Effector CD8-positive, alpha-beta T cell (primary cell): Measurements from ENCODE around the gene STRA6.

ENCODE experiments used
- DNase-seq: peaks from one replicate; lab custom pipeline; 2025; lab: John Stamatoyannopoulos, UW

STRA6 gene

DNA sequence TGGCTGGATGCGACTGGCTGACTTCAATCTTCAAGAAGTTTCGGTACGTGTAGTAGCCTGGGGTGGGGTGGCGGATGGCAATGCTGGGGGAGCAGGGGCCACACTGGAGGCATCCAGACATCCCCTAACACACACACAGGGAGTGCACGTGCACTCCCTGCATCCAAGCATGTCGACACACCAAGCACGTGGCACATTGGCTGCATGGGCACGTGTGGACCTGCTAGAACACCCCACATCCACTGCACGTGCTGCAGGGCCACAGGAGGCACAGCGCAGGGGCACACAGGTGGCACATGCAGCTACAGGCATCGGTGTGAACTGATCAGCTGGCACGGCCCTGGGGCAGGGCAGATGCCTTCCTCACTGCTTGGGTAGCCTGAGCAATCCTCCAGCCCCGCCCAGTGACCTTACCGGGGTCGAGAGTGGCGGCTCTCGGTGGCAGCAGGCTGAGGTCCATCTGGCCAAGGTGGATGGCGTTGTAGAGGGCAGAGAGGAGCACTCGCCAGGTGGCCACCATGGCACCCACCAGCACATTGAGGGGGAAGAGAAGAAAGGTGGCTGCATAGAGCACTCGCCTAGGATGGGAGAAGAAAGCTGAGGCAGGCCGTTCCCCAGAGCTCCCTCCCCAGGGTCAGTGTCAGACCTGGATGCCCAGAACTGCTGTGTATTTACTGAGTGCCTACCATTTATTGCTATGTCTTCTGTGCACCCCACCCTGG, 21.5 kb downstream of the STRA6 start:
- DNase-seq, result no peak

- DNase-seq, result no peak
Measured at GRCh38 chr15:74179983-74180880, 22.4 kb downstream of the STRA6 start.

GRCh38 chr15:74179101-74179841, 23.3 kb downstream of the STRA6 start:
- DNase-seq, result no peak

GRCh38 chr15:74178326-74179100, 24.1 kb downstream of the STRA6 start:
- DNase-seq, result no peak

DNA sequence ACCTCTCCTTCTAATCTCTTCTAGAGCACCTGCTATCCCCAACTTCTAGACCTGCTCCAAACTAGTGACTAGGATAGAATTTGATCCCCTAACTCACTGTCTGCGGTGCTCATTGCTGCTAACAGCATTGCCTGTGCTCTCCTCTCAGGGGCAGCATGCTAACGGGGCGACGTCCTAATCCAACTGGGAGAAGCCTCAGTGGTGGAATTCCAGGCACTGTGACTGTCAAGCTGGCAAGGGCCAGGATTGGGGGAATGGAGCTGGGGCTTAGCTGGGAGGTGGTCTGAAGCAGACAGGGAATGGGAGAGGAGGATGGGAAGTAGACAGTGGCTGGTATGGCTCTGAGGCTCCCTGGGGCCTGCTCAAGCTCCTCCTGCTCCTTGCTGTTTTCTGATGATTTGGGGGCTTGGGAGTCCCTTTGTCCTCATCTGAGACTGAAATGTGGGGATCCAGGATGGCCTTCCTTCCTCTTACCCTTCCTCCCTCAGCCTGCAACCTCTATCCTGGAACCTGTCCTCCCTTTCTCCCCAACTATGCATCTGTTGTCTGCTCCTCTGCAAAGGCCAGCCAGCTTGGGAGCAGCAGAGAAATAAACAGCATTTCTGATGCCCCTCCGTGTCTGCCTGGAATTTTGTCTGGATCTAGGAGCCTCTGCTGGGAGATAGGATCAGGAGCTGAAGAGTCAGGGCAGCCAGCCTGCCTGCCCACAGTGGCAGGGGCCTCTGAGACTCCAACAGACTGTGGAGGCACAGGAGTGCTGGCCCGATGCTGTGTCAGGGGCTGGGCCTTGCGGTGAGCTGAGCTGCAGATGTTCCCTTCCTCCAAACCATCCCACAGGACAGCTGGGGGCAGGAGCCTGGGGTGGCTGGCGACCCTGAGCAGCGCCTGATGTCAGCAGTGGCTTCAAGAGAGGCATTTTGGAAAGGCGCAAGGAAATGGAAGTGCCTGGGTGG, 26.0 kb downstream of the STRA6 start:
- DNase-seq, result no peak

GRCh38 chr15:74175271-74176191, 27.1 kb downstream of the STRA6 start:
- no peak for DNase-seq

DNA sequence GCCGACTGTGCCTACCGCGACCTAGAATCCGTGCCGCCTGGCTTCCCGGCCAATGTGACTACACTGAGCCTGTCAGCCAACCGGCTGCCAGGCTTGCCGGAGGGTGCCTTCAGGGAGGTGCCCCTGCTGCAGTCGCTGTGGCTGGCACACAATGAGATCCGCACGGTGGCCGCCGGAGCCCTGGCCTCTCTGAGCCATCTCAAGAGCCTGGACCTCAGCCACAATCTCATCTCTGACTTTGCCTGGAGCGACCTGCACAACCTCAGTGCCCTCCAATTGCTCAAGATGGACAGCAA, 27.7 kb downstream of the STRA6 start:
- DNase-seq, result no peak

- DNase-seq, result no peak
Measured at GRCh38 chr15:74174219-74174957, 28.2 kb downstream of the STRA6 start.

DNA sequence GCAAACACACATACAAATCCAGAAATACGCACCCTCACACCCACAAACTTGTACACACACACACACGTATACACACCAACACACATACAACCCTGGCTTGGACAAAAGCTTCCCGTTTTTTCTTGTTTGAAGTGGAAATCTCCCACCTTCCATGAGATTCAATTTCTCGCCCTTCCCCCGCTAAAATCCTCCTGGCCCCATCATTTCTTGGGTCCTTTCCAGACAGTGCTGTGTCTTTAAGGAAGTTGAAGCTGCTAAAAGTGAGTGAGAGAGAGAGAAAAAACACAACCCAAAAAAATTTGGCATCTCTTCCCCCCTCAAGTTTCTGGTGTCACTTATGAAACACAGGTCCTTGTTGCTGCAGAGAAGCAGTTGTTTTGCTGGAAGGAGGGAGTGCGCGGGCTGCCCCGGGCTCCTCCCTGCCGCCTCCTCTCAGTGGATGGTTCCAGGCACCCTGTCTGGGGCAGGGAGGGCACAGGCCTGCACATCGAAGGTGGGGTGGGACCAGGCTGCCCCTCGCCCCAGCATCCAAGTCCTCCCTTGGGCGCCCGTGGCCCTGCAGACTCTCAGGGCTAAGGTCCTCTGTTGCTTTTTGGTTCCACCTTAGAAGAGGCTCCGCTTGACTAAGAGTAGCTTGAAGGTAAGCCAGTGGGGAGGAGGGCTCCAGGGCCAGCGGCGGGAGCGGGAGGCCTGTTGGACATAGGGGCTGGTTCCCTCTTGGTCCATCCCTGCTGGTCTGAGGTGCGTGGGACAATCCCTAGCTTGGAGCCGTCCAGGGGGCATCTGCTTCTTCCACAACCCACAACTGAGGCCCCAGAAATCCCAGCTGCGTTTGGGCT, 29.0 kb downstream of the STRA6 start, which contains the start of gene ISLR:
TSS of gene ISLR (plus strand) at position 331 of the 839 bp plus-strand sequence. CDS start 1,149 bp downstream, outside the sequence.
- no peak for DNase-seq

- DNase-seq, result no peak
Measured at GRCh38 chr15:74172701-74173379, 29.7 kb downstream of the STRA6 start.

DNA sequence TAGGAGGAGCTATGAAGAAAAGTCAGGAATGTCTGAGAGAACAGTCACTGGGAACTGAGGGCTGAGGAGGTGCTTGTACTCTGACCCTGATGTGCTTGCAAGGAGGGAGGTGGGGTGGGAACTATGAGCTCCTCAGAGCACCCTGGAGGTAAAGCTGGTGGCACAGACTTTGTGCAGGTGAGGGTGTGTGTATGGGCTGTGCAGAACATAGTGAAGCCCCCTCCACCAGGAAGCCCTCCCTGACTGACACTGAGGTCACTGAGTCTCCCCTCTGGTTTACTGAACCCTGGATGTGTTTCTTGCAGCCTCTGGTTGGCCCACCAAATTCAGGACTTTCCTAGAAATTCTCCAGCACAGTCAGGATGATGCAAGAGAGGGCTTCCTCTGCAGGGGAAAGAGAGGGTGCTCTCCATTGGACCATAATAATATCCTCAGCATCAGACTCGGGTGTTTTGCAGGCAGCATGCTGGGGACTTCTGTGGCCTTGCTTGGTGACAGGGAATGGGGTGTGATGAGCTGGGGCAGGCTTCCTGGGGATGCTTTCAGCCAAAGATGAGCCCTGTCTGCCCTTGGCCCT, 30.5 kb downstream of the STRA6 start:
- no peak for DNase-seq

- DNase-seq, result no peak
Measured at GRCh38 chr15:74170875-74171578, 31.6 kb downstream of the STRA6 start.

DNA sequence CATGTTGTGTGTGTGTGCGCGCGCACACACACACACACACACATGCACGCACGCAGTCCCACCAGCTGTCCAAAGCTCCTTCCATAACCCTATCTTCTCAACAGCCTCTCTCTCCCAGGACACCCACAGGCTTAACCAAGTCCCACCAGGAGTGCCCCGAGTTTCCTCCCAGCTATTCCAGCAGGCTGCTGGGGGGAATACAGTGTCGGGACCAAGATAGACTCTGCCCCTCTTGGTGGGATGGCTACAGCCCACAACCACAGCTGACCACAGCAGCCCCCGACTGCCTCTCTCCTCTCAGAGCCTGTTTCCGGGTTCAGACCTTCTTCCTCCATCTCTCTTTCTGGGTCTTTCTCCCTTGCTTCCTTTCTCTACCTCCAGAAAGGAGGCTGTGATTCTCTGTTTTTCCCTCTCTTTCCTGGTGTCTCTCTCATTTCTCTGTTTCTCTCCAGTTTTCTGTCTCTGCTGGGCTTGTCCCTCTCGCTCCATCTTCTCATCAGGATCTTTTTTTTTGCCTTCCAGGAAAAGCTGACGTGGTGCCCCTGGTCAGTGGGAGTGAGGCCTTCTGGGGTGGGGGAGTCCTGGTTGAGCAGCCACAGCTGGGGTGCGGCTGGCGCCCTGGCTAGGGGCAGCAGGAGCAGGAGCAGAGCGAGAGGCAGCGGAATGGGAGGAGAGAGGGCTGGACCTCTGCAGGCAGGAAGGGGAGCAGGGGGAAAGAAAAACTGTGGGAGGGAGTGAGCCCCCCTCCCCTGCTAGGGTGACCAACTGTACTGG, 32.3 kb downstream of the STRA6 start:
- no peak for DNase-seq

GRCh38 chr15:74168711-74169126, 33.9 kb downstream of the STRA6 start:
- no peak for DNase-seq

DNA sequence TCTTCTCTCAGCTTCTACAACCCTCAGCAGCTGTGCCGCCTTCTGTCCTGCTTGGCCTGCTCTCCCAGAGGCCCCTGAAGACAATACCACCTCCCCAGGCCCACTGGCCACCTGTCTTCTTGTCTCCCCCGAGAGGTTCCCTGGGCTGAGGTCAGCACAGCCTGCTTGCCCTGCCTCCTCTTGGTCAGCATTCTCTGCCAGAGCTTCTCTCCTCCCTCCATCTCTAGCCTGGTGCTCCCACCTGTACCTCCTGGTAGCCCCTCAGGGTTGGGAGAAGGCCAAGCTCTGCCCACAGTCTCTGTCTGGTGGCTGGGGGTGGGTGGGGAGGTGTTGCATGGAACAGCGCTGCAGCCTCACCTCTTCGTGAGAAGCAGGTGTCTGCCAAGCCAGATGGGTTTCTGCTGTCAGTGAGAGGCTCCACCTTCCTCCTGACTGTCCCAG, 34.7 kb downstream of the STRA6 start:
- DNase-seq, result no peak
